RWPE2 (cell line): ENCODE measurements around the gene ADAM12.

Source experiments
- ATAC-seq: fragments of 200-7000 bp; cut with Tn5 transposase; 3 replicates; pipeline ENCODE4 v1.9.1; 2021; ENCODE audit warnings: low read depth
- DNase-seq: peaks from one replicate; pipeline ENCODE4 v3.0.0-alpha.2; 2020; ENCODE audit warnings: low spot score
- H3K27ac ChIP-seq: fragments of 450-650 bp; 2 replicates; pipeline ENCODE4 v1.5.1; 2017; ENCODE audit warnings: mild to moderate bottlenecking; ENCODE audit not compliant: poor library complexity, severe bottlenecking
- H3K27me3 ChIP-seq: fragments of 250-450 bp; sonication (Bioruptor Pico); 2 replicates; pipeline ENCODE4 v1.5.1; 2021; ENCODE audit warnings: mild to moderate bottlenecking, moderate library complexity; ENCODE audit not compliant: insufficient read depth, poor library complexity, severe bottlenecking
- H3K36me3 ChIP-seq: fragments of 250-450 bp; sonication (Bioruptor Pico); 2 replicates; pipeline ENCODE4 v1.5.1; 2020; ENCODE audit warnings: low read depth, mild to moderate bottlenecking, moderate library complexity
- H3K4me1 ChIP-seq: fragments of 250-450 bp; sonication (Bioruptor Pico); 2 replicates; pipeline ENCODE4 v1.5.1; 2021; ENCODE audit warnings: mild to moderate bottlenecking, moderate library complexity; ENCODE audit not compliant: insufficient read depth, poor library complexity, severe bottlenecking
- H3K4me3 ChIP-seq: fragments of 250-450 bp; sonication (Bioruptor Pico); 2 replicates; pipeline ENCODE4 v1.5.1; 2021; ENCODE audit warnings: mild to moderate bottlenecking, moderate library complexity; ENCODE audit not compliant: severe bottlenecking
- H3K9me3 ChIP-seq: fragments of 250-450 bp; sonication (Bioruptor Pico); 2 replicates; pipeline ENCODE4 v1.5.1; 2021; ENCODE audit warnings: mild to moderate bottlenecking, moderate library complexity; ENCODE audit not compliant: severe bottlenecking
- CTCF ChIP-seq: fragments of 450-650 bp; IDR thresholded peaks from one replicate; pipeline ENCODE4 v1.5.1; 2017; ENCODE audit warnings: mild to moderate bottlenecking, moderate library complexity; ENCODE audit not compliant: poor library complexity, severe bottlenecking

ADAM12 gene

DNA sequence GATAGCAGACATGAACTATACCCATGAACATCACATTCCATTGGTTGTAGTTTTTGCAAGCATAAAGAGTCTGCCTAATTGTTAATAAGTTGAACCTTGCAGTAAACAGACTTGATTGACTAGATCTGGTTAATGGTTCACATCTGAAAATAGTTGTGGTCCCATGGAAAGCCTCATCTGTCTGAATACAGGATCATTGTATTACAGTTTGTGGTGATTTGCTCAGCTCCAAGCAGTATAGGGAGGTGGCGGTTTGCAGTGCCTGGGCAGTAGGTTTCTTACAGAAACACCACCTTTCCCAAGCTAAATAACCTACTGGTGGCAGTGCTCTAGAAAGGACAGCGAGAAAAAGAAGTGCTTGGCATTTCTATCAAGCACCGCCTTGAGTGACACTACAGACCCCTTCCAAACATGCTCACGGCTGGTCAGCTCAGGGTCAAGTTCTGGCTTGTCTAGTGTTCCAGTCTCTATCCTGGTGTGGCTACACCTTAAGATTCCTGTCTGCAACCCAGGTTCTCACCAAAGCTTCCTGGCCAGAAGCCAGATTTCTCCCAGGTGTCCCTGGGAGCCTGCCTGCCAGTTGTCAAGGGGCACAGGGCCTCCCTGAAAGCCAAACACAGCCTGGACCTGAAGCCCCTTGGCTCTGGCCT lies 372.0 kb downstream of the ADAM12 start:
- no peak for TF ChIP-seq CTCF
- Histone ChIP-seq H3K27me3 (no peaks in the 10 kb centered on the region), H3K4me3 (no peak overlapping the region), H3K9me3 (no peaks in the 10 kb centered on the region), H3K27ac (no peak overlapping the region), H3K4me1 (peaks cover 17% of the 10 kb centered on the region), H3K36me3 (no peaks in the 10 kb centered on the region)
- peak; percentile 28; the same call in 2 of the 3 replicates for ATAC-seq
- no peak for DNase-seq

DNA sequence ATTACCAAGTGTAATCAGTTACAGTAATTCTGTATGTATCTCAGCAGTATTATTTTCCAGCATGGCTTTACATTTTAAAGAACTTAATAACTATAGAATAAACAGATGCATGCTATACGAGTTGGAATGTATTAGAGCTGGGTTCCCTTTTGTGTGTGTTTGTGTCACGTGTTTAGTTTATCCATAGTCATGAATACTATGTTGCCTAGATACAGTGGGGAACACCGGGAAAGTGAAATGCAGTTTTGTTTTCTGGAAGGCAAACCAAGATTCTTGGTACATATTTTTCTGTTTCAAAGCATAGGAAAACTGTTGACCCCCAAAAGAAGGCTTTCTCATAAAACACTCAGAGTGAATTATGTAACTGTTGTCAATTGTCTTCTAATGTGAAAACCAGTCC lies 372.9 kb downstream of the ADAM12 start:
- Histone ChIP-seq H3K9me3 (no peaks in the 10 kb centered on the region), H3K27me3 (no peaks in the 10 kb centered on the region), H3K36me3 (no peaks in the 10 kb centered on the region), H3K27ac (no peak overlapping the region), H3K4me3 (no peak overlapping the region), H3K4me1 (peaks cover 17% of the 10 kb centered on the region)
- no peak for TF ChIP-seq CTCF
- DNase-seq, result no peak
- ATAC-seq, result no peak

- TF ChIP-seq CTCF, result no peak
- Histone ChIP-seq H3K9me3 (no peaks in the 10 kb centered on the region), H3K27ac (no peak overlapping the region), H3K36me3 (no peaks in the 10 kb centered on the region), H3K4me1 (peaks cover 17% of the 10 kb centered on the region), H3K27me3 (no peaks in the 10 kb centered on the region), H3K4me3 (no peak overlapping the region)
- no peak for DNase-seq
- ATAC-seq, result no peak
Measured at GRCh38 chr10:126014309-126014708, 374.0 kb downstream of the ADAM12 start.

DNA sequence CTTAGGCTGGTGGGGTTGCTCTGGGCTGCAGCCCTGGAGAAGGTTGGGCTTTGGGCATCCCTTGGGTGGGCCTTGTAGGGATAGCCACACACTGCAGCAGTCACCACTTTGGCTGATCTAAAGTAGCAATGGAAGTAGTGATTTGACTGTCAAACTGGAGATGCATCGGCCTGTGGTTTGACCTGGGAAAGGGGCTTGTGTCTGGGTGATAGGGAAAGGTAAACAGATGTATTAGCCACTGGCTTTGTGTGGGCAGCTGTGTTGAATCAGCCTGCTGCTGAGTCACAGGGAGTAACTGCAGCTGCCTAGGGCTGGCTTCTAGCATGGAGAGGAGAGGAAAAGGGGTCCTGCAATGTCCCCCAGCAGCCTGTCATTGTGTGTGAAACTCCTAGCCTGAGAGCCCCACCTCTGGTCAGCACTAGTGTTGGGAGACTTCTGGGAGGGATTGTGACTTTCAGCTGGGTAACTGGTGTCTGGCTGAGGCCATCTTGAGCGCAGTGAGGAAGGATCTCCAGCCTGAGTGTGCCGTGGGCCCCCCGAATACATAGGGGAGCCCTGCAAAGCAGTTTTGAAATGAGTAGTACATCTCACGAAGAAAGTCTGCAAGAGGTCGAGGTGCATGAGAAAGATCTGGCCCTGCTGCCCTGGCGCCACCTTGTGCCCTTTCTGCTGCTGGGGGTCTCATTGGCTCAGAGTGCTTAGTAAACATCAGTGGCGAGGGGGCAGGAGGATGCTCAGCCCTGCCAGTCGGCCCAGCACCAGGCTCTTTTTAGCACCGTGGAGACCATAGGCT lies 374.6 kb downstream of the ADAM12 start:
- peak; percentile 99 for ATAC-seq
- Histone ChIP-seq H3K36me3 (no peaks in the 10 kb centered on the region), H3K27me3 (no peaks in the 10 kb centered on the region), H3K4me3 (no peak overlapping the region), H3K27ac (no peak overlapping the region), H3K9me3 (no peaks in the 10 kb centered on the region), H3K4me1 (peaks cover 17% of the 10 kb centered on the region)
- DNase-seq, result no peak
- peak; percentile 25 for TF ChIP-seq CTCF

- H3K4me1 ChIP-seq, result peaks cover 17% of the 10 kb centered on the region
- DNase-seq (no peak), ATAC-seq (0 out of 3 replicates have a peak, but pooled peaks have one; percentile 26)
- H3K4me3 ChIP-seq, result no peak overlapping the region
- no peak for TF ChIP-seq CTCF
- H3K9me3 ChIP-seq, result no peaks in the 10 kb centered on the region
- no peaks in the 10 kb centered on the region for H3K36me3 ChIP-seq
- H3K27ac ChIP-seq, result no peak overlapping the region
- no peaks in the 10 kb centered on the region for H3K27me3 ChIP-seq
Measured at GRCh38 chr10:126012485-126012884, 375.8 kb downstream of the ADAM12 start.
